Jurkat, Clone E6-1 (cell line): ENCODE data around the gene ZNHIT1. TPM values are rescaled to one million over a fixed set of nuclear protein-coding genes. Genes with fewer than 3 reads are reported as not detected.

ENCODE experiments used
- DNase-seq: peaks from one replicate; pipeline ENCODE4 v3.0.0-alpha.2; 2011; ENCODE audit warnings: low read depth, low spot score
- H3K4me3 ChIP-seq: 2 replicates; pipeline ENCODE4 v1.5.1; 2011; ENCODE audit warnings: mild to moderate bottlenecking, low read length, control low read depth, moderate library complexity
- polyA plus RNA-seq: library from polyadenylated mRNA; unstranded; fragments of >200 nt; gene quantifications from one replicate; pipeline ENCODE4 v1.2.1, GENCODE V29; 2012; ENCODE audit warnings: missing spikeins; ENCODE audit not compliant: insufficient read length, insufficient read depth

Gene ZNHIT1
- polyA plus RNA-seq = 83.0 TPM

DNA sequence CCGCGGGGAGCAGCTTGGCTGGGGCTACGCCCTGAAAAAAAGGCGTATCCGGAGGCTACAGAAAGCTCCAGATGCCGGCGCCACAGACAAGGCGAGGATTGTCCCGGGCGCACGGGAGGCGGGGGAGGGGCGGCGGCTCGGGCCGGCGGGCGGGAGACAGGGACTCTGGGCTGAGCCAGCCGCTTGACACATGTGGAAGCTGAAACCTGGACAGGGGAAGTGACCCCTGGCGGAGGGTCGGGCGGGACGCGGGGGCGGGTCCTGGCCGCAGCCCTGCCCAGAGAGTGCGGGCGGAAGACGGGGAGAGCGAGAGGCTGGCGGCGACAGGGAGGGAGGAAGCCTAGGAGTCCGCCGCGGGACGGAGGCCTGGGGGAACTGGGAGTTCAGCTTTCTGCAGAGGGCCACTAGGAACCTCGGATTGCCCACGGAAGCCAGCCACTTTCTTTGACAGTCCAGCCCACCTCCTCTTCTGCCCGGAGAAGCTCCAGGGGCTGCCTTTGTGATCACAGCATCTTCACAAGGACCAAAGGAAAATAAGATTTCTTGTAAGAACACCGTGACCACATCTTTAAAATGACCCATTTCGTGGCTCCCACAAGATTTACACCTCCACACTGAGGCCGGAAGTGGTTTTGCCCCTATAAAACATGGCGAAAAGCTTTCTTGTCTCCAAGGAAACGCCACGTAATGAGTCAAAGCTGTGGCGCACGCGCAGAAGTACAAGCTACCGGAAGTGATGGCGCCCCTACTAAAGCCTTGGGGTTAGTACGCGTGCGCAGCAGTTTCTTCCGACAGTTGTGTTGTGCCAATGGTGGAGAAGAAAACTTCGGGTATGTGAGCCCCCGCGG is at the start of gene ZNHIT1, which contains the start of gene PLOD3:
TSS of gene ZNHIT1 (plus strand) at position 778 of the 848 bp plus-strand sequence. CDS start at position 809, 31 bp downstream.
TSS of gene PLOD3 (minus strand) at position 194 of the 848 bp plus-strand sequence. CDS start 307 bp downstream, outside the sequence.
- DNase-seq = peak; percentile 97
- H3K4me3 ChIP-seq = peak within 1 kb of the TSS; percentile 94

DNA sequence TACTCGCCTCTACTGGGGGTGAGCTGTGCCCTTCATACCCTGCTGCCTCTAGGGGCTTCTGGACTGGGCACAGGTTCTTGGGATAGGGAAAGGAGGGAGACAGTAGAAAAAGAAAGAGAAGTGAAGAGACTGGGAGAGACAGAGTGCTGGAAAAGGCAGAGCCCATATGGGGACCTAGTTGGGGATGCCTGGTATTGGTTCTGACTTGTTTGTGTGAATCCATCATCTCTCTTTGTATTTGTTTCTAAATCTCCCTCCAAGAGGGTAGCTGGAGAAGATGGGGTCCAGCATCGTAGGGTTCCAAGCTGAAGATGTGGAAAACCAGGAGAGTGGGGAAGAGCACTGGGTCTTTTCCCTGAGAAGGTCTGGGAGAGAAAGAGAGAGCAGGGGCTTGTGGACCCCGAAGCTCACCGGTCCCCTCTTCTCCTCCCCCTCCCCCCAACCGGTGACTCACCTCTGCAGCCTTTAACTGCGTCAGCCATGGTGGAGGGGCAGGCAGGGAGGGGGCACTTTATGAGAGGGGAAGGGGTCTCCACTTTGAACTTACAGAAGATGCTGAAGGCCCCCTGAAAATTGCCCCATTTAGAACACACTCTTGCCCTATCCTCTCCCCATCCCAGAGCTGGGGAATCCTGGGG is 49.4 kb upstream of the ZNHIT1 start:
- DNase-seq = no peak
- no peak overlapping the region for H3K4me3 ChIP-seq

DNA sequence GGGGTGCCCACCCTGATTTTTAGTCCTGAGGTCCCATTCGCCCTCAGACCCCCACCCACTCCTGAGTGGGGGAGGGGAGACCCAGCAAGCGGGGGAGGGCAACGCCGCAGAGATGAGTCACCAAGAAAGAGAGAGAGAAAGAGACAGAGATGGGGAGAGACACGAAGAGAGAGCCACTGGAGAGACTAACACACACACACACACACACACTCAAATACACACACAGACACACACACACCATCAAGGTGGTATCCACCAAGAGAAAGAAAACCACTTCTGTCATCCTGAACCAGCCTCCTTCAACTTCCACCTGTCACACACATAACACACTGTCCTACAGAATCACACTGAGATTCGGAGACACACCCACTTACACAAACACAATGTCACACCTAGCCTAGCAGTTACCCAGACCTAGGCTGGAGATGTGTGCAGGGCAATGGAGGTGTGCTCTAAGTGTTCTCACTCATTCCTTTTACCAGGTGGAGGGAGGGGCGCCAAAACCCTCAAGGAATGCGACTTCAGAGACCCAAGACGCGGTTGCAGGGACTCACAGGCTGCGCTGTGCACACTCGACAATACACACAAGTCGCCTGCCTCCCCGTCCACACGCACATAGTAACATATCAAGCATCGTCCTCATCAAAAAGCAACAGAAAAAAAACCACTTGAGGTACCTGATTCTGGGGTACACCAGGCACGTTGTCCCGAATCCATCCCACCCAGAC is 48.7 kb upstream of the ZNHIT1 start:
- no peak for DNase-seq
- H3K4me3 ChIP-seq = no peak overlapping the region; the same call in 1 of the 2 replicates

DNA sequence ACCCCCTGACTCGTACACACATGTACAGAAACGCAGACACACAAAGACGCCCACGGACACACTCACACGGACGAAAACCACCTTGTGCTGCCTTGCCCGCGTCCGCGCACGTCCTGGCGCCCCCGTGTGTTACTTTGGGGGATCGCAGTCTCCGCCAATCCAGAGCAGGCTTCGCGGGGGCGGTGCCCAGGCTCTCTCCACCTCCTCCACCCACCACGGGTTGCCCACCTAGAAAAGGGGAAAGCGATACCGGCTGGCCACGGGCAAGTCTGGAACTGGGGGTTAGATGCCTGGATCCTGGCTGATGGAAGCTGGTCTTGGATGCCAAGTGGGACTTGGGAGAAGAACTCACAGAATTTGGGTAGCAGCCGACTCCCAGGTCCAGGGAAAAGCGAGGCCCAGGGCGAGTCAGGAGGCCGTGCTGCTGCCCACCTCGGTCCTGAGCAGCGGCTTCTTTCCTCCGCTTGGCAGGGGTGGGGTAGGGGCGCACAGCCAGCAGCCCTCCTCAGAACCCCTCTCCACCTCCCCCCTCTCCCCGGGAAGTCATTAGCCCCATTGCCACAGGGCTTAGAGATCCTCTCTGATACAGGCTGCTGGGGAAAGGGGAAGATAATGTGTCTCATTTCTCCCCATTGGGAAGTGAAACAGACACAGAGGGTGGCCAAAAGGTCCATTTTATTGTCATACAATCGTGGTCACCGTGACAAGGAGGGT is 48.0 kb upstream of the ZNHIT1 start:
- H3K4me3 ChIP-seq = no peak overlapping the region; the same call in 1 of the 2 replicates
- DNase-seq = no peak

DNA sequence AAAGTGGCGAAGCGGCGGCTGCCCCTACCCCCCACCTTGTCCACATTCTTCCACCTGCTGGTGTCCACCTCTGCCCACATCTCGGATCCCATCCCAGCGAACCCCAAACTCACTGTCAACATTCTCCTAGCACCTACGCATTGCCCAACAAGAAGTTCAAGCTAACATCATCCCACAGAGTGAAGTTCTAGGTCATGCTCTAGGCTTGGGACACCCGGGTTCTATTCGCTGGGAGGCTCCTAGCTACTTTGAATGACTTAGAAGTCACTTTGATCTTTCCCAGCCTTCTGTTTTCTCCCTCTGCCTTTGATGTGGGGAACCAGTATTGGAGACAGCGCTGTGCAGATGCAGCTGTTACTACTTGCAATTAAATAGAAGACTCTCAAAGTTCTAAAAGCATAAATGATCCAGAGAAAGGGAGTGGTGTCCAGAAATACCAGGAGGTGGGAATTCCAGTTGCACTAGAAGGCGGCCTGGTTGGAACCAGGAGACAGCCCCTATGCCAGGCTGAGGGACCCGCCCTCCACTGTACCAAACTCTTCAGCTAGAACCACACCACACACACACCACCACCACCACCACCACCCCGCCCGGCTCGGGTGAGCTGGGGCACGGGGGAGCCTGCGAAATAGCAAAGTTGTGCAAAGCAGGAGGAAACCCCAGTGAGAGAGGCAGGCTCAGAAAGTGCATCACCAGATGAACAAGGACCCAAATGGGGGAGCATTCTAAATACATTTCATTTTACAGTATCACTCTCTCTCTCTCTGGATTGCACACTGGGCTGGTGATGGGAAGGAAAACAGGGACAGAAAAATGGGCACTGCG is 47.1 kb upstream of the ZNHIT1 start:
- no peak overlapping the region for H3K4me3 ChIP-seq
- DNase-seq = peak; percentile 79

DNA sequence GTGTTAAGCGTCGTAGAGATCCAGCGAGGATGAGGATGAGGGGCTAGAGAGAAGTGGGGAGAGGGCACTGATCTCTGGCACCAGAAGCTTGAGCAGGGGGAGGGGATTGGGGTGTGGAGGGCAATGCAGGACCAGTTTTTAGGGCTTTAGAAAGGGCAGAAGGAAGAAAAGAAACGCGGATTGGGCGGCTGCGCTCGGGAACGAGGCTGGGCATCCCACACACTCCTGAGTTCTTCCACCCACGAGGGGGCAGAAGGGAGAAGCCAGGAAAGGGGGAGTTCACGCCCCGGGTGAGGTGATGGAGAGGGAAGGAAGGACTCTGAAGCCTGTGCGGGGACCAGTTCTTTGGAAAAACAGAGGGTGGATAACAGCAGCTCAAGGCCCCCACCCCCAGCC is 46.5 kb upstream of the ZNHIT1 start:
- DNase-seq = no peak
- H3K4me3 ChIP-seq = no peak overlapping the region

DNA sequence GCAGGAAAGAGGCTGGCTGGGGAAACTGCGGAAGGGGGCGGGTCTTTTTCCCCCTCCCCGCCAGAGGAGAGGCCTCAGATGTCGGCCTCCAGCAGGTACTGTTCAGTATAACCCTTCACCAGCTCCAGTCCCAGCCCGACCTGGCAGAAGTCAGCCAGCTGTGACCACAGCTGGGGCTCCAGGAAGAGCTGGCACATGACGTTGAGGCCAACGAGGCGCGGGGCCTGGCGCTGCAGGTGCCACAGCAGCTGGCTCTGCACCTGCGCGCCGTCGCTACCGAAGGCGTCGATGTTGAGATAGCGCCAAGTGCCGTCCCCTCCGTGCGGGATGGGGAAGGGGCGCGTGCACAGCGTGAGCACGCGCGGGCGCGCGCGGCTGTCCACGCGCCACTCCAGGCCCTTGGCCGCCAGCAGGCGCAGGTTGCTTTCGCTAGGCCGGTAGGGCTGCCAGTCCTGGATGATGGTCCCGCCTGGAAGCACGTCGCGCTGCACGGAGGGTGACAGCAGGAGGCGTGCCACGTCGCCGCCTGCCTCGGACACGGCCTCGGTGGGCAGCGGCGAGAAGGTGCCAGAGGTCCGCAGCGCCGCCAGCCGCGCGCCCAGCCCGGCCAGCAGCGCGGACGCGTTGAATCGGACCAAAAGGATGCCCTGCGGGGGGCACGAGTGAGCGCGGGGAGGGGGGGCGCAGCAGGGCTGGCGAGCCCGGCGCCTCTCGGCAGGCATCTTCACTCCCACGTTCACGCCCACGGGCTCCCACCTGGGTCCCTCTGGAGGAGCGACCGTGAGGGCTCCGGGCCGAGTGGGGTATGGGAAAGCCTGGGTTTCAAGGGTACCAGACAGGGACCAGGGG is 45.7 kb upstream of the ZNHIT1 start:
- no peak overlapping the region for H3K4me3 ChIP-seq
- DNase-seq = no peak

DNA sequence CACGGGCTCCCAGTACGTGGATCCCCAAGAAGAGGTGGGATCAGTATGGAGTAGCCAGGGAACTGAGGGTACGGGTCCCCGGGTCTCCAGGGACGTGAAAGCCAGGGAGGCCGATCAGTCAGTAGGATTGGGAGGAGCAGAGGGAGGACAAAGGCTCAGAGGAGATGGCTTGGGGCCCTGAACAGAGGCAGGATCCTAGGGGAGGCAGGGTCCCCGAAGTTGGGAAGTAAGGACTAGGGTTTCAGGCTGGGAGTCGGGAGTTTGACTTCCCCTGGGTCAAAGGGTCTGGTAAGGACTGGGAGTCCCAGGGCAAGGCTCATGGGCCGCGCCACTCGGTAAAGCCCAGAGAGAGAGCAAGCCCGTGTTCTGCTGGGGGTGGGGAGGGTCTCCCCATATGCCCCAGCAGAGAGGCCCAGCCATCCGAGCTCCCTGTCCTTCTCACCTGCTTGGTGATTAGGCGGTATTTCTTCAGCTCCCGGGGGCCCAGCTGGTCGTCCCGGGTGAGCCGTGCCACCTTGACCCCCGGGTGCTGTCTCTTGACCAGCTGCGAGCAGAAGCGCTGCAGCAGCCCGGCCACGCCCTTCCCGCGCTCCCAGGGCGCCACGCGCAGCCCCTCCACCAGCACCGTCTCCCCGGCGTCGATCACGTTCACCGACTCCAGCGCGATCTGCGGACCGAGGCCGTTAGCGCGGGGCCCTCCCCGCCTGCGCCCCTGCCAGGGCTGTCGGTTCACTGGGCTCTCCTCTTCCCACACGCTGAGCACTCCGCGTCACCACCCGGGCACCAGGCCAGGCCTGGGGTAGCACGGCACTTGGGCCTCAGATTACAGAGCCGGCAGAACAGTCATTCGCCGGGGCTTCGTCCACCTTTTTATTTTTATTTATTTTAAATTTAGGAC is 44.9 kb upstream of the ZNHIT1 start:
- no peak for DNase-seq
- no peak overlapping the region for H3K4me3 ChIP-seq

DNA sequence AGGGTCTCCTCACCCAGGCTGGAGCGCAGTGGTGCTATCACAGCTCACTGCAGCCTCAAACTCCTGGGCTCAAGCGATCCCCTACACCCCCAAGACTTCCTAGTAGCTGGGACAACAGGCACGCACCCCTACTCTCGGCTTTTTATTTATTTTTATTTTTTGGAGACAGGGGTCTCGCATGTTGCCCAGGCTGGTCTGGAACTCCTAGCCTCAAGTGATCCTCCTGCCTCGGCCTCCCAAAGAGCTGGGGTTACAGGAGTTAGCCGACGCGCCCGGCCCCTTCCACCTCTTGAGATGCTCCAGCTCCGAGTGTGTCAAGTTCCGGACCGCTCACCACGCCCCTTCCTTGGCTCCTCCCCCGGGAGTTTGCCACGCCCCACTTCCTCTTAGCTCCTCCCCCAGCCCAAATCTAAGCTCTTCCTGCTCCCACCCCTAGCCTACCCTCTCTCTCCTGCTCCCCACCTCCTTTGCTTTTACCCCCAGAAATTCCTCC is 44.2 kb upstream of the ZNHIT1 start:
- H3K4me3 ChIP-seq = no peak overlapping the region
- no peak for DNase-seq

DNA sequence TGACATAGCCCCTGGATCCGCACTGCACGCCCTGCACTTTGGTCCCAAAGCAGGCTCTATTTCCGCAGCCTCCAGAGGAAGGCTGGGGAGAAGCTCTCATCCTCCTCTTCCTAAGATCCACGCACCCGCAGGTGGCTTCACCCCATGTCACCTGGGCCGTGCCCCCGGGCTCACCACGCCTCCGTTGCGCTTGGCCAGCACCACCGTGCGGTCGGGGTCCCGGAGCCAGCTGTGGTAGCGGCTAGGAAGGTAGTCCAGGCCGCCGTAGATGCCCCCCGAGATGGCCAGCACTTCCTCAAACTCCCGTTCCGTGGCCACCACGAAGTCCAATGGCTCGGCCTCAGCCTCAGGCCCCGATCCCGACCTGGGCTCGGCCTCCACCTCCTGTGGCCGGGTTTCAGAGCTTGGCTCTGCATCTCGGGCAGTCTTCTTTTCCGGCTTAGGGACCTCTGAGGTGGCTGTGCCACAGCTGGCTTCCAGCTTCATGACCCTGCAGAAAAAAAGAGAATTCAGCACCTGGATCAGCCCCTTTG is 43.6 kb upstream of the ZNHIT1 start:
- DNase-seq = no peak
- H3K4me3 ChIP-seq = no peak overlapping the region

DNA sequence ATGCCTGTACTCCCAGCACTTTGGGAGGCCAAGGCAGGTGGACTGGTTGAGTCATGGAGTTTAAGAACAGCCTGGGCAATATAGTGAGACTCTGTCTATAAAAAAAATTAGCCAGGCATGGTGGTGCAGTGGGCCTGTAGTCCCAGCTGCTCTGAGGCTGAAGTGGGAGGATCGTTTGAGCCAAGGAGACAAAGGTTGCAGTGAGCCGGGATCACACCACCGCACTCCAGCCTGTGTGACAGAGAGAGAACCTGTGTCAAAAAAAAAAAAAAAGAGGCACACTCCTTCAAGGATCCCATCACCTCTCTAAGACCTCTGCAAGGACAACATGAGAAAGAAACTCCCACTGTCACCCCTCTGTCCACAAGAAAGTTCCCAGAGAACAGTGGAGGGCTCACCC is 42.3 kb upstream of the ZNHIT1 start:
- no peak overlapping the region for H3K4me3 ChIP-seq
- DNase-seq = no peak

DNA sequence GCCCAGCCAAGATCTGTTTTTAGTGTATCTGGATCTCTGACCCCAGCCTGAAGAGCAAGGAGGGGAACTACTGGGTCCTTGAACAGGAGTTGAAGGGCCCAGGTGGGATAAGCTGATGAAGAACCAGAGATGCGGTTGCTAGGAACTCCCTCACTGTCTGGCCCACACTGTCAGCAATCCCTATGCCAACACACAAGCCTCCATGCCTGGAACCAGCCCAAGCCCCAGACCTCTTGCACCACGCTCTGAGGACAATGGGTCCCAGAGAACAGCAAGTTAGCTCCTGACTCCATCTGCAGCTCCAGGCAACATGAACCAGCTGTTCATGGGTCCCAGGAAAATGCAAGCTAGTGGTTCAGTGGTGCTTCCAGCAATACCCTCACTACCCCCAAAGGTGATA is 40.3 kb upstream of the ZNHIT1 start:
- DNase-seq = no peak
- H3K4me3 ChIP-seq = no peak overlapping the region

DNA sequence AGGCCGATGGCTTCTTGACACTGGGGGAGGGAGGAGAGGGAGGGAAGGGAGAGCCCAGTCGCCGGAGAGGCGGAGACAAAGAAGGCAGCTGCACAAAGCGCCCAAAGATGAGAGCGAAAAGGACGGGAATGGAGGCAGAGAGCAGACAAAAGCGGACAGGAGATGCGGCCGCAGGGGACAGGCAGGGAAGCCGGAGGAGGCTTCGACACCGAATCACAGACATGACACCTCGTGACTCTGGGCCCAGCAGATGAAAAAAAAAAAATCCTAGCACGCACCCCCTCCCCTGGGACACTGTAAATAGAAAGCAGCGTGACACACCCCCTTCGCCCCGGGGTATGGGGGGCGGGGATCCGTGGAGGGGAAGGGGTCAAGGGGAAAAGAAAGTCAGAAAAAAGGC is 38.8 kb upstream of the ZNHIT1 start:
- DNase-seq = no peak
- H3K4me3 ChIP-seq = no peak overlapping the region

DNA sequence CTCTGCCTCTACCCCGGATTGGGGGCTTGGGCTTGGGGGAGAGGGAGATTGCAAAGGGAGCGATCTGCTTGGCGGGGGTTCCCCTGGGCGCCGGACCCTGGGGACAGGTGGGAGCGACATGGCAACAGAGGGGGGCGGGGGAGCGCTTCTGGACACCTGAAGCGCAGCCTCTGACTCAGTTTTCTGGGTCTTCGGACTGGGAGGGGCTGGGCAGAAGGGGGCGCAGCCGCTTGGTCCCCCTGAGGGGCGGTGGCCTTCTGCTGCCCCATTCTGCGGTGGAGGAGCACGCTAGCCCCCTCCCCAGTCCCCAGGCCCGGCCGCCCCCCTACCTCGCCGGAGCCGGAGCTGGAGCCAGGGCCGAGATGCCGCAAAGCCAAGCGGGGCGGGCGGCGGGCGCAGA is 38.3 kb upstream of the ZNHIT1 start:
- no peak for DNase-seq

DNA sequence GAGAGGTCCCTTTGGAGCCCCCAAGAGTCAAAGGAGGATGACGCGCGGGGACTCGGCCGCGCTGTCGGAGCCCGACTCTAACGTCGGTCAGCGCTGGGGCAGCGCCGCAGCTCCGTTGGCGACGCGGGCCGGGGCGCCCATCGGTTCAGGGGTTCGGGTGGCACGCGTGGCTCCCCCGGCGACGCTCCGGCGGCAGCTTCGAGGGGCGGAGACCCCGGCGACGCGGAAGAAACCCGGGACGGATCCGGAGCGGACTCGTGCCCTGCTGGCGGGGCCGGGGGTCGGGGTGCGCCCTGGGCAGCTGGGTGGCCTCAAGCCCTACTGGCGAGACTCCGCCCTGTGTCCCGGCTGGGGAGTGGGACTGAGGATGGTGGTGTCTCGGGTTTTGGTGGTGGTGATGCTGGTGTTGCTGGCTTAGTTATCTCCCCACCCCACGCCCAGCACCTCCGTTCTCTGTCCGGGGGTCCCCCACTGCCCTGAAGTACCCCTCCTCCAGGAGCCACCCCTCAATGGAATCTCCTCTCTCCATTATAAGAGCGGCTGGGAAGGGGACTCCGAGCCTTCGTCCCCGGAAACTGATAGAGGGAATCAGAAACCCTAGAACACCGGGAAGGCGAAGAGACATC is 37.7 kb upstream of the ZNHIT1 start, which contains the start of gene NAT16:
TSS of gene NAT16 (minus strand) at position 164 of the 626 bp plus-strand sequence. CDS start 5,486 bp downstream, outside the sequence.
- DNase-seq = no peak
- no peak within 1 kb of the TSS for H3K4me3 ChIP-seq

More for the DNA sequence above, 38.3 kb upstream of the ZNHIT1 start:
- no peak overlapping the region for H3K4me3 ChIP-seq
